ENCODE results near the gene PAEP. TPM values are rescaled to one million over a fixed set of nuclear protein-coding genes. Genes with fewer than 3 reads are reported as not detected.

The PAEP gene
- total RNA-seq, 2 donors from 2014 or later = not detected

DNA sequence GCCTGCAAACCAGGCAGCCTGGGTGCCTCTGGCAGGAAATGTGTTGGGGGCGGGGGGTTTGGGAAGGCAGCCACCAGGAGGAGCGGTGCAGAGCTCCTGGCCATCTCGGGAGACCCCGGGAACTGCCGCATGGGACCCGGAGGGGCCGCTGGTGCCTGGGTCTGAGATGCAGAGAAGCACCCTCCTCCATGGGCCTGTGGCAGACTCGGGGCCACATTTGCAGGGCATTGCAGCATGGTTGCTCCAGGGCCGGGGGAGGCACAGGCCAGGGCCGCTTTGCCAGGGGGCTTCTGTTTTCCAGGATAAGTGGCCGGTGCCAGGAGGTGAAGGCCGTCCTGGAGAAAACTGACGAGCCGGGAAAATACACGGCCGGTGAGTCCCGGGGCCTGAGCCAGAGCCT is 38.6 kb upstream of the PAEP start:
- no peak for DNase-seq
- WGBS, 2 donors = 41 to 60% methylated on average over 16 to 17 of the region's 17 CpGs
- intact Hi-C loops (cut with DNase I) = no loop called here

DNA sequence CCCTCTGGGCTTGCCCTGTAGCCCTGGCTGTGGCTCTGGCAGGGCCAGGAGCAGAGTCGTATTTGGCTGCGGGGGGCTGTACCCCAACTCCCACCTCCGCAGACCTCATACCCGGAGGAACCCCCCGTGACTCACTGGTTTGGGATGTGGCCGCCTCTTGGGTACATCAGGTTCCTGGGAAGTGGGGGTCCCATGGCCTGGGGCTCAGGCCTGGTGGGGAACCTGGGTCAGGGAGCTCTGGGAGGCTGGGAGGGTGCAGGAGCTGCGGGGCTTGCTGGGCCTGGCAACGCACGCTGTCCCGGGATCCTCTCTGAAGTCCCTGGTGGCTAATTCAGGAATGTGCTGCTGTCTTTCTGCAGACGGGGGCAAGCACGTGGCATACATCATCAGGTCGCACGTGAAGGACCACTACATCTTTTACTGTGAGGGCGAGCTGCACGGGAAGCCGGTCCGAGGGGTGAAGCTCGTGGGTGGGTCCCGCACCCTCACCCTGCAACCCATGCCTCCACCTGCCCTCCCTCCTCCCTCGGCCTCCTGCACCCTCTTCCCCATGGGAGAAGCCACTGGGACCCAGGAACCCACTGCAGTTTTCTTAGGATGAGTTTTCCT is 37.9 kb upstream of the PAEP start:
- Histone ChIP-seq H3K36me3 (replicated peaks in 1 of 2; ENCODE audit: insufficient read depth in 1 of 2, low read depth in 2 of 2) (no peaks in the 10 kb centered on the region), H3K4me1 (no peaks in the 10 kb centered on the region), H3K4me3 (no peak overlapping the region), H3K9me3 (no peaks in the 10 kb centered on the region), H3K27me3 (no peaks in the 10 kb centered on the region), H3K27ac (no peak overlapping the region)
- intact Hi-C loops (cut with DNase I) = no loop called here
- no peak for TF ChIP-seq POLR2A (IDR thresholded peaks at IDR 0.05)
- TF ChIP-seq, protein P1, sequence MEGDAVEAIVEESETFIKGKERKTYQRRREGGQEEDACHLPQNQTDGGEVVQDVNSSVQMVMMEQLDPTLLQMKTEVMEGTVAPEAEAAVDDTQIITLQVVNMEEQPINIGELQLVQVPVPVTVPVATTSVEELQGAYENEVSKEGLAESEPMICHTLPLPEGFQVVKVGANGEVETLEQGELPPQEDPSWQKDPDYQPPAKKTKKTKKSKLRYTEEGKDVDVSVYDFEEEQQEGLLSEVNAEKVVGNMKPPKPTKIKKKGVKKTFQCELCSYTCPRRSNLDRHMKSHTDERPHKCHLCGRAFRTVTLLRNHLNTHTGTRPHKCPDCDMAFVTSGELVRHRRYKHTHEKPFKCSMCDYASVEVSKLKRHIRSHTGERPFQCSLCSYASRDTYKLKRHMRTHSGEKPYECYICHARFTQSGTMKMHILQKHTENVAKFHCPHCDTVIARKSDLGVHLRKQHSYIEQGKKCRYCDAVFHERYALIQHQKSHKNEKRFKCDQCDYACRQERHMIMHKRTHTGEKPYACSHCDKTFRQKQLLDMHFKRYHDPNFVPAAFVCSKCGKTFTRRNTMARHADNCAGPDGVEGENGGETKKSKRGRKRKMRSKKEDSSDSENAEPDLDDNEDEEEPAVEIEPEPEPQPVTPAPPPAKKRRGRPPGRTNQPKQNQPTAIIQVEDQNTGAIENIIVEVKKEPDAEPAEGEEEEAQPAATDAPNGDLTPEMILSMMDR (IDR thresholded peaks at IDR 0.05) = no peak
- no peak for DNase-seq
- 51 to 84% methylated on average over 6 to 20 of the region's 21 CpGs for WGBS, 2 donors
- no peak for ATAC-seq

More for the DNA sequence above, 38.6 kb upstream of the PAEP start:
- Histone ChIP-seq H3K4me3 (no peak overlapping the region), H3K27me3 (no peaks in the 10 kb centered on the region), H3K27ac (no peak overlapping the region), H3K4me1 (no peaks in the 10 kb centered on the region), H3K36me3 (replicated peaks in 1 of 2; ENCODE audit: insufficient read depth in 1 of 2, low read depth in 2 of 2) (no peaks in the 10 kb centered on the region), H3K9me3 (no peaks in the 10 kb centered on the region)
- ATAC-seq = no peak
- TF ChIP-seq POLR2A (IDR thresholded peaks at IDR 0.05) = no peak
- TF ChIP-seq, protein P1 (IDR thresholded peaks at IDR 0.05) = no peak

DNA sequence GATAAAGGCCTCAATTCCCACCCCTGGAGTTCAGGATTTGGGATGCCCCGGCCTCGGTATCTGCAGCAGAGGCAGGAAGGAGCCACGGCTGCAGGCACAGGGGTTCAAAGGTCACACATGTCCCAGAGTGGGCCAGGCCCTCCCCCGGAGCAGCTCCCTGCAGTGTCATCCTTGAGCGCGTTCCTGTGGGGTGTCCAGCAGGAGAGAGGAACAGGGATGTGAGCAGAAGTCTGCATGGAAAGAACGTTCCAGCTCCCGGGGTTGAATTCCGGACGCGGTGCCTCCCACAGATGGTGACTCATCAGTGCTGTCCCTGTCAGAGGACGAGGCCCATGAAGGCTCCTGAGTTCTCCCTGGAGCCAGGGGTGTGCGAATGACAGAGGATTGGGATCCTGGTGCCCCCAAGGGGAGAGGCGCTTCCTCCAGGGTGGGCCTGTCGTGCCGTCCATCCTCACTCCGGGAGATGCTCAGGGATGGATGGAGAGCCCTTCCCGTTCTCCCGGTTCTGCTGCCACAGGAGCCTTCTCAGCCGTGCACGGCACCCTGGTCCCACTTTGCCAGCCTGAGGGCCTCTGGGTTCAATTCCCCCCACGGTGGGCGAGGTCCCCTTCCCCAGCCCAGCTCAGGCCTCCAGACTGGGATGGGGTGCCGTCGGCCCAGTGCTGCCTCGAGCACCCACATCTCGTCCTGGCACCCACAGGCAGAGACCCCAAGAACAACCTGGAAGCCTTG is 37.3 kb upstream of the PAEP start:
- WGBS, 2 donors = 43 to 48% methylated on average over 14 to 27 of the region's 27 CpGs
- intact Hi-C loops (cut with DNase I) = no loop called here
- H3K36me3 ChIP-seq (replicated peaks in 1 of 2; ENCODE audit: insufficient read depth in 1 of 2, low read depth in 2 of 2) = no peaks in the 10 kb centered on the region
- no peak overlapping the region for H3K27ac ChIP-seq
- H3K27me3 ChIP-seq = no peaks in the 10 kb centered on the region
- no peak for ATAC-seq
- H3K9me3 ChIP-seq = no peaks in the 10 kb centered on the region
- no peak overlapping the region for H3K4me3 ChIP-seq
- H3K4me1 ChIP-seq = no peaks in the 10 kb centered on the region
- no peak for TF ChIP-seq POLR2A (IDR thresholded peaks at IDR 0.05)
- TF ChIP-seq, protein P1 (IDR thresholded peaks at IDR 0.05) = no peak
- DNase-seq = no peak

DNA sequence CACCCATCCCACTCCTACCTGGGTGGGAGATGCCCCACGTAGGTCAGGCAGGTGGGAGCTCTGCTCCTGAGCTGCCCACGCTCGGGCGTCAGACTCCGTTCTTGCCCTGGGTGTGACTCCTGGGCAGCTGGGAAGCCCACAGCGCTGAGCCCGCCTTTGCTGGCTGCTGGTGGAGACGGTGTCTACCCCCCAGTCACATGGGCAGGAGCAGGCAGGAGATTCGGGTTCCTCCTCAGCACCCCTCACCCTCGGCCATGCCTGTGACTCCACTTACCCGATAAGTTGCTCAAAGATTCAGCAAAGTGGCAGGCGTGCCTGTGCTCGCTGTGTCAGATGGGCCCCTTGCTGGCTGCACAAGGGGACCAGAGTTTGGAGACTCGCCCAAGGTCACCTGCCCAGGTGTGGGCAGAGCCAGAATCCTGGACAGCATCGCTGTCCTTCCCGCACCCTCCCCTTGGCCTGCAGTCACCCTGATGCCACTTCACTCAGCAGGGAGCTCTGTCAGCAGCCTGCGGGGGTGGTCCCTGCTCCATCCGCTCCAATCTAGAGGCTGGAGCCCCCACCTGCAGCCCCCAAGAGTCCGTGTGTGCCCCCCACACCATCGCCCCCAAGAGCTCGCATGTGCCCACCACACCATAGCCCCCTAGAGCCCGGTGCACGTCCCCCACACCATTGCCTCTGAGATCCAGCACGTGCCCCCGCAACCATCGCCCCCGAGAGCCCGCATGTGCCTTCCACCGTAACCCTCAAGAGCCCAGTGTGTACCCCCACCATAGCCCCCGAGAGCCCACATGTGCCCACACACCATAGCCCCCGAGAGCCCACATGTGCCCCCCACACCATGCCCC is 36.1 kb upstream of the PAEP start:
- no peaks in the 10 kb centered on the region for H3K36me3 ChIP-seq (replicated peaks in 1 of 2; ENCODE audit: insufficient read depth in 1 of 2, low read depth in 2 of 2)
- ATAC-seq (no peak), DNase-seq (no peak)
- H3K9me3 ChIP-seq = no peaks in the 10 kb centered on the region
- intact Hi-C loops (cut with DNase I) = no loop called here
- TF ChIP-seq, protein P1 (IDR thresholded peaks at IDR 0.05) = no peak
- TF ChIP-seq POLR2A (IDR thresholded peaks at IDR 0.05) = no peak
- no peaks in the 10 kb centered on the region for H3K4me1 ChIP-seq
- H3K4me3 ChIP-seq = no peak overlapping the region
- H3K27ac ChIP-seq = no peak overlapping the region
- 43 to 53% methylated on average over 15 to 26 of the region's 31 CpGs for WGBS, 2 donors
- no peaks in the 10 kb centered on the region for H3K27me3 ChIP-seq

Data from body of pancreas (tissue), 4 donors.